ENCODE results near the gene PF4V1. TPM values are rescaled to one million over a fixed set of nuclear protein-coding genes. Genes with fewer than 3 reads are reported as not detected.
"Not testable (repeated sequence)": the region's sequence is repeated elsewhere in the genome, so short reads cannot be mapped to it uniquely, and the experiment has no call there.

PF4V1 gene
- total RNA-seq, 2 experiments from 2014 or later, result not detected

DNA sequence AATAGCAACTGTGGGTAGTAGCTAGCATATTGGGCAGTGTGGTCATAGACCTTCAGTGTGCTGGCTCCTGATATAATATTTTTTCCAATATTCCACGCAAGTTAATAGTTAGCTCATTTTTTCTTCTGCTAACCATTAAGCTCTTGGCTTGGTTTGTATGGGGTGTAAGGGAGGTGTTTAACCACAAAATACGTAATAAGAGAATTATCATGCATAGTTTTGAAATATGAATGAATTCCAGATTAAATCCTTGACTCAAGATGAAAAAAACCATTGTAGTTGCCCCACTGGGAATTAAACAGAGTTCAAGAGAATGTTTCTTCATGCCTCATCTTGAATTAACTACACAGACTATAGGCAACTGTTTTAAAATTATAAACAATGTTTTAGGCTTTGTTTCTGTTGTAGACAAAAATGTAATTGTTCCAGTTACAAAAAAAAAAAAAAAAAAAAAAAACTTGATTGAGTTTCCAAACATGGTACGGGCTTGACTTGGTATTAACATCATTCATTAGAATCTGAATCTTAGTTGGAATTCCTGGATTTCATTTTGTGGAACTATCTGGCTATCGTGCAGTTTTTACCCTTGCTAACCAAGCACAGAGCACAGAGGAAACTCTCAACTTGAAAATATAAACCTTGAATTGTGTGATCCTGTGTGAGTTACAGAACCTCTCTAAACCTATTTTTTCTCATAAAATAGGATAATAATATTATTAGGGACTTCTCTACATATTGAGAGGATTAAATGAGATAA lies 44.5 kb downstream of the PF4V1 start:
- Histone ChIP-seq H3K4me3 (ENCODE audit: low read depth, low read length, poor library complexity, severe bottlenecking) (no peak overlapping the region), H2AFZ (ENCODE audit: low read length) (no peak overlapping the region), H3K36me3 (ENCODE audit: insufficient read depth, low read length) (no peaks in the 10 kb centered on the region), H3K9me3 (ENCODE audit: low read length) (no peaks in the 10 kb centered on the region), H3K4me1 (ENCODE audit: insufficient read depth, low read length, poor library complexity, severe bottlenecking) (no peaks in the 10 kb centered on the region), H3K9me2 (ENCODE audit: insufficient read depth, low read length) (no peaks in the 10 kb centered on the region), H4K20me1 (ENCODE audit: insufficient read depth, low read length) (no peaks in the 10 kb centered on the region), H3K4me2 (ENCODE audit: low read length) (no peak overlapping the region), H3K79me2 (ENCODE audit: insufficient read depth, low read depth, low read length) (no peaks in the 10 kb centered on the region), H3K27ac (ENCODE audit: low read depth, low read length, poor library complexity, severe bottlenecking) (no peak overlapping the region)
- ChIA-PET CTCF (ENCODE audit: unreplicated experiment) (no interaction called here), POLR2A (no interaction called here)
- BruUV-seq (replicated peaks), result no TSS peak
- no peak for DNase-seq (ENCODE audit: low spot score)
- no peak for TF ChIP-seq EZH2phosphoT487 (IDR thresholded peaks at IDR 0.05; ENCODE audit: borderline replicate concordance, low read depth, low read length)
- TF ChIP-seq, protein P1, sequence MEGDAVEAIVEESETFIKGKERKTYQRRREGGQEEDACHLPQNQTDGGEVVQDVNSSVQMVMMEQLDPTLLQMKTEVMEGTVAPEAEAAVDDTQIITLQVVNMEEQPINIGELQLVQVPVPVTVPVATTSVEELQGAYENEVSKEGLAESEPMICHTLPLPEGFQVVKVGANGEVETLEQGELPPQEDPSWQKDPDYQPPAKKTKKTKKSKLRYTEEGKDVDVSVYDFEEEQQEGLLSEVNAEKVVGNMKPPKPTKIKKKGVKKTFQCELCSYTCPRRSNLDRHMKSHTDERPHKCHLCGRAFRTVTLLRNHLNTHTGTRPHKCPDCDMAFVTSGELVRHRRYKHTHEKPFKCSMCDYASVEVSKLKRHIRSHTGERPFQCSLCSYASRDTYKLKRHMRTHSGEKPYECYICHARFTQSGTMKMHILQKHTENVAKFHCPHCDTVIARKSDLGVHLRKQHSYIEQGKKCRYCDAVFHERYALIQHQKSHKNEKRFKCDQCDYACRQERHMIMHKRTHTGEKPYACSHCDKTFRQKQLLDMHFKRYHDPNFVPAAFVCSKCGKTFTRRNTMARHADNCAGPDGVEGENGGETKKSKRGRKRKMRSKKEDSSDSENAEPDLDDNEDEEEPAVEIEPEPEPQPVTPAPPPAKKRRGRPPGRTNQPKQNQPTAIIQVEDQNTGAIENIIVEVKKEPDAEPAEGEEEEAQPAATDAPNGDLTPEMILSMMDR (conservative IDR thresholded peaks at IDR 0.05; ENCODE audit: low read length), result no peak
- intact Hi-C loops (cut with micrococcal nuclease; ENCODE audit: unreplicated experiment), result no loop called here

GRCh38 chr4:73899338-73899737 lies 46.2 kb downstream of the PF4V1 start:
- H3K27ac ChIP-seq (ENCODE audit: low read depth, low read length, poor library complexity, severe bottlenecking); H3K9me2 ChIP-seq (ENCODE audit: insufficient read depth, low read length); H2AFZ ChIP-seq (ENCODE audit: low read length); H3K4me3 ChIP-seq (ENCODE audit: low read depth, low read length, poor library complexity, severe bottlenecking); H3K79me2 ChIP-seq (ENCODE audit: insufficient read depth, low read depth, low read length); CTCF ChIA-PET (ENCODE audit: unreplicated experiment); DNase-seq (ENCODE audit: low spot score); intact Hi-C loops (cut with micrococcal nuclease; ENCODE audit: unreplicated experiment); BruUV-seq (replicated peaks); H3K36me3 ChIP-seq (ENCODE audit: insufficient read depth, low read length); H3K4me2 ChIP-seq (ENCODE audit: low read length); H3K9me3 ChIP-seq (ENCODE audit: low read length); H3K4me1 ChIP-seq (ENCODE audit: insufficient read depth, low read length, poor library complexity, severe bottlenecking); H4K20me1 ChIP-seq (ENCODE audit: insufficient read depth, low read length): not testable (repeated sequence)
- POLR2A ChIA-PET, result interaction anchor here (0.6 kb wide), 1 partner anchor 310 kb away, joined by 3 read pairs; no protein-coding TSS in a partner anchor

GRCh38 chr4:73901031-73901430 lies 47.9 kb downstream of the PF4V1 start:
- ChIA-PET POLR2A (no interaction called here), CTCF (ENCODE audit: unreplicated experiment) (no interaction called here)
- no peaks in the 10 kb centered on the region for H3K36me3 ChIP-seq (ENCODE audit: insufficient read depth, low read length)
- no peaks in the 10 kb centered on the region for H3K9me3 ChIP-seq (ENCODE audit: low read length)
- H2AFZ ChIP-seq (ENCODE audit: low read length), result no peak overlapping the region
- no peak for TF ChIP-seq EZH2phosphoT487 (IDR thresholded peaks at IDR 0.05; ENCODE audit: borderline replicate concordance, low read depth, low read length)
- TF ChIP-seq, protein P1 (conservative IDR thresholded peaks at IDR 0.05; ENCODE audit: low read length), result no peak
- intact Hi-C loops (cut with micrococcal nuclease; ENCODE audit: unreplicated experiment), result no loop called here
- H3K79me2 ChIP-seq (ENCODE audit: insufficient read depth, low read depth, low read length), result no peaks in the 10 kb centered on the region
- H3K27ac ChIP-seq (ENCODE audit: low read depth, low read length, poor library complexity, severe bottlenecking), result no peak overlapping the region
- H3K4me3 ChIP-seq (ENCODE audit: low read depth, low read length, poor library complexity, severe bottlenecking), result no peak overlapping the region
- no peaks in the 10 kb centered on the region for H4K20me1 ChIP-seq (ENCODE audit: insufficient read depth, low read length)
- H3K4me2 ChIP-seq (ENCODE audit: low read length), result no peak overlapping the region
- no TSS peak for BruUV-seq (replicated peaks)
- H3K9me2 ChIP-seq (ENCODE audit: insufficient read depth, low read length), result no peaks in the 10 kb centered on the region
- H3K4me1 ChIP-seq (ENCODE audit: insufficient read depth, low read length, poor library complexity, severe bottlenecking), result no peaks in the 10 kb centered on the region
- no peak for DNase-seq (ENCODE audit: low spot score)

All from OCI-LY7 (cell line).